Measurements from ENCODE around the gene ANO7. TPM values are rescaled to one million over a fixed set of nuclear protein-coding genes. Genes with fewer than 3 reads are reported as not detected.

Gene ANO7
- total RNA-seq, 1 experiment from 2014 or later = 0.32 TPM

- DNase-seq (ENCODE audit: low read depth, low spot score) = no peak
- in situ Hi-C loops (cut with HindIII; ENCODE audit: low pct_unique_long_range_greater_than_20kb, low sequenced_read_pairs) = no loop called here
These were observed 34.9 kb upstream of the ANO7 start for GRCh38 chr2:241153616-241154015.

- DNase-seq (ENCODE audit: low read depth, low spot score) = no peak
- in situ Hi-C loops (cut with HindIII; ENCODE audit: low pct_unique_long_range_greater_than_20kb, low sequenced_read_pairs) = no loop called here
These were observed 33.6 kb upstream of the ANO7 start for GRCh38 chr2:241154915-241155314.

- in situ Hi-C loops (cut with HindIII; ENCODE audit: low pct_unique_long_range_greater_than_20kb, low sequenced_read_pairs) = no loop called here
- no peak for DNase-seq (ENCODE audit: low read depth, low spot score)
These were observed 32.5 kb upstream of the ANO7 start for GRCh38 chr2:241155936-241156335.

- no peak for DNase-seq (ENCODE audit: low read depth, low spot score)
- in situ Hi-C loops (cut with HindIII; ENCODE audit: low pct_unique_long_range_greater_than_20kb, low sequenced_read_pairs) = no loop called here
These were observed 31.5 kb upstream of the ANO7 start for GRCh38 chr2:241156971-241157441.

- no peak for DNase-seq (ENCODE audit: low read depth, low spot score)
- in situ Hi-C loops (cut with HindIII; ENCODE audit: low pct_unique_long_range_greater_than_20kb, low sequenced_read_pairs) = no loop called here
These were observed 30.5 kb upstream of the ANO7 start for GRCh38 chr2:241157841-241158545.

- in situ Hi-C loops (cut with HindIII; ENCODE audit: low pct_unique_long_range_greater_than_20kb, low sequenced_read_pairs) = no loop called here
- DNase-seq (ENCODE audit: low read depth, low spot score) = no peak
These were observed 30.0 kb upstream of the ANO7 start for GRCh38 chr2:241158546-241158900.

GRCh38 chr2:241159116-241159515, 29.4 kb upstream of the ANO7 start:
- in situ Hi-C loops (cut with HindIII; ENCODE audit: low pct_unique_long_range_greater_than_20kb, low sequenced_read_pairs) = no loop called here
- DNase-seq (ENCODE audit: low read depth, low spot score) = no peak

GRCh38 chr2:241160318-241160717, 28.2 kb upstream of the ANO7 start:
- in situ Hi-C loops (cut with HindIII; ENCODE audit: low pct_unique_long_range_greater_than_20kb, low sequenced_read_pairs) = no loop called here
- DNase-seq (ENCODE audit: low read depth, low spot score) = no peak

GRCh38 chr2:241161646-241162281, 26.7 kb upstream of the ANO7 start:
- no peak for DNase-seq (ENCODE audit: low read depth, low spot score)
- in situ Hi-C loops (cut with HindIII; ENCODE audit: low pct_unique_long_range_greater_than_20kb, low sequenced_read_pairs) = no loop called here

- in situ Hi-C loops (cut with HindIII; ENCODE audit: low pct_unique_long_range_greater_than_20kb, low sequenced_read_pairs) = no loop called here
These were observed 24.8 kb upstream of the ANO7 start for GRCh38 chr2:241163601-241164118.

GRCh38 chr2:241168366-241168765, 20.1 kb upstream of the ANO7 start:
- DNase-seq (ENCODE audit: low read depth, low spot score) = no peak
- in situ Hi-C loops (cut with HindIII; ENCODE audit: low pct_unique_long_range_greater_than_20kb, low sequenced_read_pairs) = no loop called here

More at GRCh38 chr2:241163601-241164118, 24.8 kb upstream of the ANO7 start:
- DNase-seq (ENCODE audit: low read depth, low spot score) = no peak

GRCh38 chr2:241173557-241173956, 14.9 kb upstream of the ANO7 start:
- DNase-seq (ENCODE audit: low read depth, low spot score) = no peak
- in situ Hi-C loops (cut with HindIII; ENCODE audit: low pct_unique_long_range_greater_than_20kb, low sequenced_read_pairs) = no loop called here

GRCh38 chr2:241177526-241178334, 10.7 kb upstream of the ANO7 start:
- in situ Hi-C loops (cut with HindIII; ENCODE audit: low pct_unique_long_range_greater_than_20kb, low sequenced_read_pairs) = no loop called here

GRCh38 chr2:241178961-241179360, 9.5 kb upstream of the ANO7 start:
- no peak for DNase-seq (ENCODE audit: low read depth, low spot score)
- in situ Hi-C loops (cut with HindIII; ENCODE audit: low pct_unique_long_range_greater_than_20kb, low sequenced_read_pairs) = no loop called here

More at GRCh38 chr2:241177526-241178334, 10.7 kb upstream of the ANO7 start:
- DNase-seq (ENCODE audit: low read depth, low spot score) = no peak

GRCh38 chr2:241179899-241180298, 8.6 kb upstream of the ANO7 start:
- DNase-seq (ENCODE audit: low read depth, low spot score) = no peak
- in situ Hi-C loops (cut with HindIII; ENCODE audit: low pct_unique_long_range_greater_than_20kb, low sequenced_read_pairs) = no loop called here

GRCh38 chr2:241180495-241180894, 8.0 kb upstream of the ANO7 start:
- in situ Hi-C loops (cut with HindIII; ENCODE audit: low pct_unique_long_range_greater_than_20kb, low sequenced_read_pairs) = no loop called here
- no peak for DNase-seq (ENCODE audit: low read depth, low spot score)

GRCh38 chr2:241182126-241182525, 6.4 kb upstream of the ANO7 start:
- no peak for DNase-seq (ENCODE audit: low read depth, low spot score)
- in situ Hi-C loops (cut with HindIII; ENCODE audit: low pct_unique_long_range_greater_than_20kb, low sequenced_read_pairs) = no loop called here

- in situ Hi-C loops (cut with HindIII; ENCODE audit: low pct_unique_long_range_greater_than_20kb, low sequenced_read_pairs) = no loop called here
- no peak for DNase-seq (ENCODE audit: low read depth, low spot score)
These were observed 5.8 kb upstream of the ANO7 start for GRCh38 chr2:241182531-241183133.

All from SK-MEL-5 (cell line).